HEK293 (cell line): ENCODE measurements around the gene C17orf113.

Experiments
- HOXC10 ChIP-seq: sonication (generic); formaldehyde crosslinking; IDR thresholded peaks from 2 replicates; pipeline ENCODE4 v1.8.1; 2023; ENCODE audit warnings: mild to moderate bottlenecking, missing genetic modification reagents
- KLF1 ChIP-seq: fragments of 450-650 bp; formaldehyde crosslinking; IDR thresholded peaks from 2 replicates; pipeline ENCODE4 v1.5.1; 2016; ENCODE audit warnings: missing biosample characterization, missing genetic modification characterization
- REPIN1 ChIP-seq: fragments of 450-650 bp; formaldehyde crosslinking; IDR thresholded peaks from 2 replicates; pipeline ENCODE4 v1.5.1; 2017; ENCODE audit warnings: missing biosample characterization, missing genetic modification characterization, low read depth
- SALL2 ChIP-seq: fragments of 450-650 bp; formaldehyde crosslinking; IDR thresholded peaks from 2 replicates; pipeline ENCODE4 v1.5.0; 2017; ENCODE audit warnings: missing biosample characterization, mild to moderate bottlenecking, missing genetic modification characterization, borderline replicate concordance
- SCRT2 ChIP-seq: fragments of 450-650 bp; formaldehyde crosslinking; IDR thresholded peaks from 2 replicates; pipeline ENCODE4 v1.5.1; 2016; ENCODE audit warnings: missing biosample characterization, missing genetic modification characterization
- YY2 ChIP-seq: fragments of 450-650 bp; formaldehyde crosslinking; IDR thresholded peaks from 2 replicates; pipeline ENCODE4 v1.5.1; 2016; ENCODE audit warnings: missing biosample characterization, missing genetic modification characterization
- ZBTB7A ChIP-seq: fragments of 450-650 bp; formaldehyde crosslinking; IDR thresholded peaks from 2 replicates; pipeline ENCODE4 v1.5.1; 2016; ENCODE audit warnings: low read depth, missing biosample characterization, missing genetic modification characterization
- ZEB2 ChIP-seq: fragments of 450-650 bp; formaldehyde crosslinking; IDR thresholded peaks from 2 replicates; pipeline ENCODE4 v1.5.1; 2016; ENCODE audit warnings: missing biosample characterization, missing genetic modification characterization
- ZIC2 ChIP-seq: fragments of 450-650 bp; formaldehyde crosslinking; IDR thresholded peaks from 2 replicates; pipeline ENCODE4 v1.5.1; 2016; ENCODE audit warnings: missing biosample characterization, missing genetic modification characterization
- ZNF138 ChIP-seq: fragments of 450-650 bp; formaldehyde crosslinking; IDR thresholded peaks from 2 replicates; pipeline ENCODE4 v1.5.1; 2016; ENCODE audit warnings: missing biosample characterization, missing genetic modification characterization, borderline replicate concordance
- ZNF16 ChIP-seq: fragments of 450-650 bp; formaldehyde crosslinking; IDR thresholded peaks from 2 replicates; pipeline ENCODE4 v1.5.1; 2016; ENCODE audit warnings: low read depth, missing biosample characterization, missing genetic modification characterization
- ZNF24 ChIP-seq: fragments of 450-650 bp; formaldehyde crosslinking; IDR thresholded peaks from 2 replicates; pipeline ENCODE4 v1.5.1; 2016; ENCODE audit warnings: missing biosample characterization, missing genetic modification characterization
- ZNF423 ChIP-seq: fragments of 450-650 bp; formaldehyde crosslinking; IDR thresholded peaks from 2 replicates; pipeline ENCODE4 v1.5.1; 2016; ENCODE audit warnings: missing biosample characterization, missing genetic modification characterization
- ZNF514 ChIP-seq: fragments of 450-650 bp; formaldehyde crosslinking; IDR thresholded peaks from 2 replicates; pipeline ENCODE4 v1.5.1; 2016; ENCODE audit warnings: missing biosample characterization, missing genetic modification characterization
- ZNF626 ChIP-seq: fragments of 450-650 bp; sonication (Bioruptor Pico); formaldehyde crosslinking; IDR thresholded peaks from 2 replicates; pipeline ENCODE4 v1.5.1; 2018; ENCODE audit warnings: missing biosample characterization, missing genetic modification characterization, inconsistent platforms
- ZNF76 ChIP-seq: fragments of 450-650 bp; formaldehyde crosslinking; IDR thresholded peaks from 2 replicates; pipeline ENCODE4; 2016; ENCODE audit warnings: low read depth, missing biosample characterization, missing genetic modification characterization, borderline replicate concordance
- ZNF776 ChIP-seq: fragments of 450-650 bp; formaldehyde crosslinking; IDR thresholded peaks from 2 replicates; pipeline ENCODE4 v1.5.0; 2017; ENCODE audit warnings: missing biosample characterization, missing genetic modification characterization, borderline replicate concordance
- TF ChIP-seq, protein P1 (sequence below): fragments of 450-650 bp; formaldehyde crosslinking; IDR thresholded peaks from 2 replicates; pipeline ENCODE4 v1.5.1; 2016; ENCODE audit warnings: missing biosample characterization, missing genetic modification characterization
- TF ChIP-seq, protein P2 (sequence below): fragments of 450-650 bp; formaldehyde crosslinking; IDR thresholded peaks from 2 replicates; pipeline ENCODE4 v1.5.1; 2016; ENCODE audit warnings: missing biosample characterization, missing genetic modification characterization
- TF ChIP-seq, protein P3 (sequence below): fragments of 450-650 bp; formaldehyde crosslinking; IDR thresholded peaks from 2 replicates; pipeline ENCODE4 v1.5.1; 2017; ENCODE audit warnings: missing biosample characterization, missing genetic modification characterization
- TF ChIP-seq, protein P4 (sequence below): fragments of 450-650 bp; formaldehyde crosslinking; IDR thresholded peaks from 2 replicates; pipeline ENCODE4 v1.5.1; 2016; ENCODE audit warnings: missing biosample characterization, missing genetic modification characterization, low read depth
- TF ChIP-seq, protein P5 (sequence below): fragments of 450-650 bp; formaldehyde crosslinking; IDR thresholded peaks from 2 replicates; pipeline ENCODE4 v1.5.1; 2017; ENCODE audit warnings: missing biosample characterization, missing genetic modification characterization
- TF ChIP-seq, protein P6 (sequence below): fragments of 450-650 bp; formaldehyde crosslinking; IDR thresholded peaks from 2 replicates; pipeline ENCODE4 v1.5.1; 2016; ENCODE audit warnings: missing biosample characterization, missing genetic modification characterization
- TF ChIP-seq, protein P7 (sequence below): fragments of 450-650 bp; IDR thresholded peaks from 2 replicates; pipeline ENCODE4 v1.5.1; 2018; ENCODE audit warnings: missing biosample characterization, mild to moderate bottlenecking, missing genetic modification characterization

The C17orf113 gene

DNA sequence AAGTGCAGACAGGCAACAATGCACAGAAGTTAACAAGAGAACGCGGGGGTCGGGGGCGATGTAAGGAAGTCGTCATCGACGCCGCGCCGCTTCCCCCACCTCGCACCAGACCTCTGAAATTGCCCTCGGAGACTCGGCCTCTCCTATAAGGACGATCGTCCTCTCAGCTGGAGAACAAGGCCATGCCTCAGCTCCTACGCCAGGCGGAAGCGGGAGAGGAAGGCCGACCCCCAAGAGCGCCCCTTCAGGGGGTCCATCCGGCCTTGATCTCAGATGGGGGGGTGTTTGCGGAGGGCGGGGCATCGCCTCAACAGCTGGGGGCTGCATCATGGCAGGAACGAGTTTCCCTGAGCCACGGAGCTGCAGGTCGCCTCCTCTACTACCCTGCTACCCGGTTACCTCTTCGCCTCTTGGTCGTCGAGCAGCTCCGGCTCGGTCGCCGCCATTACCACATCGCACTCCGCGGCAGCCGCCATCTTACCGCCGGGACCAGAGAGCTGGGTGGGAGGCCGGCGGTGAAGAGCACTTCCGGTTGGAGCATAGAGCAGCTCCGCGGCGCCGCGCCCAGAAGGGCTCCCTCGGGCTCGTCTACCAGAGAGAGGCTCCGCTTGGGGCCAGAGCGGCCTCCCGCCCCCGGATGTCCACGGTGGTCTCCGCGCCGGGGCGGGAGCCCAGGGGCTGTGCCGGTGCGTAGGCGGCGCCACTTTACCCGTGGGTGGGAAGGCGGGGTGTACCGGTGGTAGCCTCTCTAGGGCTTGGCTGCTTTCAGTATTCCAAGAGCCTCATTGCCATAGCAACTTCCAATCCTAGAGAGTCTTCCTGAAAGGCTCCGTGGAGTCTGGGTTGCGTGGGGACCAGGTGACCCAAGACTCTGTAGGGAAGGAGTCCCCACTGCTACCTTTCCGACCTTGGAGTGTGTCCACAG lies 33.2 kb downstream of the C17orf113 start, which contains the start of gene DNAJC7 (continued):
- TF ChIP-seq, protein P1, sequence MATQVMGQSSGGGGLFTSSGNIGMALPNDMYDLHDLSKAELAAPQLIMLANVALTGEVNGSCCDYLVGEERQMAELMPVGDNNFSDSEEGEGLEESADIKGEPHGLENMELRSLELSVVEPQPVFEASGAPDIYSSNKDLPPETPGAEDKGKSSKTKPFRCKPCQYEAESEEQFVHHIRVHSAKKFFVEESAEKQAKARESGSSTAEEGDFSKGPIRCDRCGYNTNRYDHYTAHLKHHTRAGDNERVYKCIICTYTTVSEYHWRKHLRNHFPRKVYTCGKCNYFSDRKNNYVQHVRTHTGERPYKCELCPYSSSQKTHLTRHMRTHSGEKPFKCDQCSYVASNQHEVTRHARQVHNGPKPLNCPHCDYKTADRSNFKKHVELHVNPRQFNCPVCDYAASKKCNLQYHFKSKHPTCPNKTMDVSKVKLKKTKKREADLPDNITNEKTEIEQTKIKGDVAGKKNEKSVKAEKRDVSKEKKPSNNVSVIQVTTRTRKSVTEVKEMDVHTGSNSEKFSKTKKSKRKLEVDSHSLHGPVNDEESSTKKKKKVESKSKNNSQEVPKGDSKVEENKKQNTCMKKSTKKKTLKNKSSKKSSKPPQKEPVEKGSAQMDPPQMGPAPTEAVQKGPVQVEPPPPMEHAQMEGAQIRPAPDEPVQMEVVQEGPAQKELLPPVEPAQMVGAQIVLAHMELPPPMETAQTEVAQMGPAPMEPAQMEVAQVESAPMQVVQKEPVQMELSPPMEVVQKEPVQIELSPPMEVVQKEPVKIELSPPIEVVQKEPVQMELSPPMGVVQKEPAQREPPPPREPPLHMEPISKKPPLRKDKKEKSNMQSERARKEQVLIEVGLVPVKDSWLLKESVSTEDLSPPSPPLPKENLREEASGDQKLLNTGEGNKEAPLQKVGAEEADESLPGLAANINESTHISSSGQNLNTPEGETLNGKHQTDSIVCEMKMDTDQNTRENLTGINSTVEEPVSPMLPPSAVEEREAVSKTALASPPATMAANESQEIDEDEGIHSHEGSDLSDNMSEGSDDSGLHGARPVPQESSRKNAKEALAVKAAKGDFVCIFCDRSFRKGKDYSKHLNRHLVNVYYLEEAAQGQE = peak; percentile 49
- TF ChIP-seq HOXC10 = no peak
- no peak for TF ChIP-seq SALL2
- TF ChIP-seq ZNF24 (tag by site-specific recombination) = peak; percentile 73; the same call in 1 of the 2 replicates
- TF ChIP-seq, protein P2, sequence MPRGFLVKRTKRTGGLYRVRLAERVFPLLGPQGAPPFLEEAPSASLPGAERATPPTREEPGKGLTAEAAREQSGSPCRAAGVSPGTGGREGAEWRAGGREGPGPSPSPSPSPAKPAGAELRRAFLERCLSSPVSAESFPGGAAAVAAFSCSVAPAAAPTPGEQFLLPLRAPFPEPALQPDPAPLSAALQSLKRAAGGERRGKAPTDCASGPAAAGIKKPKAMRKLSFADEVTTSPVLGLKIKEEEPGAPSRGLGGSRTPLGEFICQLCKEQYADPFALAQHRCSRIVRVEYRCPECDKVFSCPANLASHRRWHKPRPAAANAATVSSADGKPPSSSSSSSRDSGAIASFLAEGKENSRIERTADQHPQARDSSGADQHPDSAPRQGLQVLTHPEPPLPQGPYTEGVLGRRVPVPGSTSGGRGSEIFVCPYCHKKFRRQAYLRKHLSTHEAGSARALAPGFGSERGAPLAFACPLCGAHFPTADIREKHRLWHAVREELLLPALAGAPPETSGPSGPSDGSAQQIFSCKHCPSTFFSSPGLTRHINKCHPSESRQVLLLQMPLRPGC = 0 out of 2 replicates have a peak, but pooled peaks have one; percentile 63
- peak; percentile 87 for TF ChIP-seq ZBTB7A (tag by site-specific recombination)
- TF ChIP-seq ZNF776 = no peak
- peak; percentile 99 for TF ChIP-seq ZNF423 (tag by site-specific recombination)
- TF ChIP-seq, protein P3, sequence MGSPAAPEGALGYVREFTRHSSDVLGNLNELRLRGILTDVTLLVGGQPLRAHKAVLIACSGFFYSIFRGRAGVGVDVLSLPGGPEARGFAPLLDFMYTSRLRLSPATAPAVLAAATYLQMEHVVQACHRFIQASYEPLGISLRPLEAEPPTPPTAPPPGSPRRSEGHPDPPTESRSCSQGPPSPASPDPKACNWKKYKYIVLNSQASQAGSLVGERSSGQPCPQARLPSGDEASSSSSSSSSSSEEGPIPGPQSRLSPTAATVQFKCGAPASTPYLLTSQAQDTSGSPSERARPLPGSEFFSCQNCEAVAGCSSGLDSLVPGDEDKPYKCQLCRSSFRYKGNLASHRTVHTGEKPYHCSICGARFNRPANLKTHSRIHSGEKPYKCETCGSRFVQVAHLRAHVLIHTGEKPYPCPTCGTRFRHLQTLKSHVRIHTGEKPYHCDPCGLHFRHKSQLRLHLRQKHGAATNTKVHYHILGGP (tag by site-specific recombination) = peak; percentile 99
- TF ChIP-seq, protein P4, sequence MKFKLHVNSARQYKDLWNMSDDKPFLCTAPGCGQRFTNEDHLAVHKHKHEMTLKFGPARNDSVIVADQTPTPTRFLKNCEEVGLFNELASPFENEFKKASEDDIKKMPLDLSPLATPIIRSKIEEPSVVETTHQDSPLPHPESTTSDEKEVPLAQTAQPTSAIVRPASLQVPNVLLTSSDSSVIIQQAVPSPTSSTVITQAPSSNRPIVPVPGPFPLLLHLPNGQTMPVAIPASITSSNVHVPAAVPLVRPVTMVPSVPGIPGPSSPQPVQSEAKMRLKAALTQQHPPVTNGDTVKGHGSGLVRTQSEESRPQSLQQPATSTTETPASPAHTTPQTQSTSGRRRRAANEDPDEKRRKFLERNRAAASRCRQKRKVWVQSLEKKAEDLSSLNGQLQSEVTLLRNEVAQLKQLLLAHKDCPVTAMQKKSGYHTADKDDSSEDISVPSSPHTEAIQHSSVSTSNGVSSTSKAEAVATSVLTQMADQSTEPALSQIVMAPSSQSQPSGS (tag by site-specific recombination) = peak; percentile 37; the same call in 1 of the 2 replicates
- TF ChIP-seq ZNF514 (tag by site-specific recombination) = no peak
- TF ChIP-seq YY2 = peak; percentile 99
- TF ChIP-seq, protein P5, sequence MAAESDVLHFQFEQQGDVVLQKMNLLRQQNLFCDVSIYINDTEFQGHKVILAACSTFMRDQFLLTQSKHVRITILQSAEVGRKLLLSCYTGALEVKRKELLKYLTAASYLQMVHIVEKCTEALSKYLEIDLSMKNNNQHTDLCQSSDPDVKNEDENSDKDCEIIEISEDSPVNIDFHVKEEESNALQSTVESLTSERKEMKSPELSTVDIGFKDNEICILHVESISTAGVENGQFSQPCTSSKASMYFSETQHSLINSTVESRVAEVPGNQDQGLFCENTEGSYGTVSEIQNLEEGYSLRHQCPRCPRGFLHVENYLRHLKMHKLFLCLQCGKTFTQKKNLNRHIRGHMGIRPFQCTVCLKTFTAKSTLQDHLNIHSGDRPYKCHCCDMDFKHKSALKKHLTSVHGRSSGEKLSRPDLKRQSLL (tag by site-specific recombination) = peak; percentile 85
- TF ChIP-seq SCRT2 (tag by site-specific recombination) = peak; percentile 57; the same call in 1 of the 2 replicates
- no peak for TF ChIP-seq ZNF16 (tag by site-specific recombination)
- TF ChIP-seq KLF1 (tag by site-specific recombination) = peak; percentile 68
- TF ChIP-seq REPIN1 (tag by site-specific recombination) = 0 out of 2 replicates have a peak, but pooled peaks have one; percentile 28
- TF ChIP-seq ZNF626 (tag by site-specific recombination) = no peak
- TF ChIP-seq, protein P6, sequence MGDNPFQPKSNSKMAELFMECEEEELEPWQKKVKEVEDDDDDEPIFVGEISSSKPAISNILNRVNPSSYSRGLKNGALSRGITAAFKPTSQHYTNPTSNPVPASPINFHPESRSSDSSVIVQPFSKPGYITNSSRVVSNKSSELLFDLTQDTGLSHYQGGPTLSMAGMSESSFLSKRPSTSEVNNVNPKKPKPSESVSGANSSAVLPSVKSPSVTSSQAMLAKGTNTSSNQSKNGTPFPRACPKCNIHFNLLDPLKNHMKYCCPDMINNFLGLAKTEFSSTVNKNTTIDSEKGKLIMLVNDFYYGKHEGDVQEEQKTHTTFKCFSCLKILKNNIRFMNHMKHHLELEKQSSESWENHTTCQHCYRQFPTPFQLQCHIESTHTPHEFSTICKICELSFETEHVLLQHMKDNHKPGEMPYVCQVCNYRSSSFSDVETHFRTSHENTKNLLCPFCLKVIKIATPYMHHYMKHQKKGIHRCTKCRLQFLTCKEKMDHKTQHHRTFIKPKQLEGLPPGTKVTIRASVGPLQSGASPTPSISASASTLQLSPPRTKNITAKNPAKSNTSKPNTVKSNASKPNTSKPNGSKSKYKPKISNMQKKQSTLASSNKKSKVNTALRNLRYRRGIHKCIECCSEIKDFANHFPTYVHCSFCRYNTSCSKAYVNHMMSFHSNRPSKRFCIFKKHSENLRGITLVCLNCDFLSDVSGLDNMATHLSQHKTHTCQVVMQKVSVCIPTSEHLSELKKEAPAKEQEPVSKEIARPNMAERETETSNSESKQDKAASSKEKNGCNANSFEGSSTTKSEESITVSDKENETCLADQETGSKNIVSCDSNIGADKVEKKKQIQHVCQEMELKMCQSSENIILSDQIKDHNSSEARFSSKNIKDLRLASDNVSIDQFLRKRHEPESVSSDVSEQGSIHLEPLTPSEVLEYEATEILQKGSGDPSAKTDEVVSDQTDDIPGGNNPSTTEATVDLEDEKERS (tag by site-specific recombination) = 0 out of 2 replicates have a peak, but pooled peaks have one; percentile 20
- peak; percentile 99 for TF ChIP-seq ZEB2 (tag by site-specific recombination)
- TF ChIP-seq, protein P7, sequence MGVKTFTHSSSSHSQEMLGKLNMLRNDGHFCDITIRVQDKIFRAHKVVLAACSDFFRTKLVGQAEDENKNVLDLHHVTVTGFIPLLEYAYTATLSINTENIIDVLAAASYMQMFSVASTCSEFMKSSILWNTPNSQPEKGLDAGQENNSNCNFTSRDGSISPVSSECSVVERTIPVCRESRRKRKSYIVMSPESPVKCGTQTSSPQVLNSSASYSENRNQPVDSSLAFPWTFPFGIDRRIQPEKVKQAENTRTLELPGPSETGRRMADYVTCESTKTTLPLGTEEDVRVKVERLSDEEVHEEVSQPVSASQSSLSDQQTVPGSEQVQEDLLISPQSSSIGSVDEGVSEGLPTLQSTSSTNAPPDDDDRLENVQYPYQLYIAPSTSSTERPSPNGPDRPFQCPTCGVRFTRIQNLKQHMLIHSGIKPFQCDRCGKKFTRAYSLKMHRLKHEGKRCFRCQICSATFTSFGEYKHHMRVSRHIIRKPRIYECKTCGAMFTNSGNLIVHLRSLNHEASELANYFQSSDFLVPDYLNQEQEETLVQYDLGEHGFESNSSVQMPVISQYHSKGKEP = no peak
- 0 out of 2 replicates have a peak, but pooled peaks have one; percentile 44 for TF ChIP-seq ZNF138
- peak; percentile 84; the same call in 1 of the 2 replicates for TF ChIP-seq ZNF76
- TF ChIP-seq ZIC2 (tag by site-specific recombination) = peak; percentile 93
